HFFc6 (cell line): ENCODE results near the gene VWA1. TPM values are rescaled to one million over a fixed set of nuclear protein-coding genes. Genes with fewer than 3 reads are reported as not detected.
"Not testable (repeated sequence)": the region's sequence is repeated elsewhere in the genome, so short reads cannot be mapped to it uniquely, and the experiment has no call there.

ENCODE experiments used
- DNase-seq: peaks from one replicate; pipeline ENCODE4 v3.0.0-alpha.2; 2018
- H3K27ac Mint-ChIP-seq: 2 replicates; pipeline ENCODE4 v1.8.0; 2020; ENCODE audit warnings: mild to moderate bottlenecking, mixed read lengths
- H3K27me3 Mint-ChIP-seq: 2 replicates; pipeline ENCODE4 v1.8.0; 2021; ENCODE audit warnings: mild to moderate bottlenecking, moderate library complexity, mixed read lengths; ENCODE audit not compliant: insufficient read depth
- H3K36me3 Mint-ChIP-seq: 2 replicates; pipeline ENCODE4 v1.8.0; 2021; ENCODE audit warnings: low read depth, mixed read lengths
- H3K4me1 Mint-ChIP-seq: 2 replicates; pipeline ENCODE4 v1.8.0; 2020; ENCODE audit warnings: low read depth, mixed read lengths
- H3K4me3 Mint-ChIP-seq: 2 replicates; pipeline ENCODE4 v1.8.0; 2020; ENCODE audit warnings: mild to moderate bottlenecking, moderate library complexity, mixed read lengths
- H3K9me3 Mint-ChIP-seq: 2 replicates; pipeline ENCODE4 v1.8.0; 2020; ENCODE audit warnings: mild to moderate bottlenecking, mixed read lengths
- total RNA-seq, 6 experiments: library from RNA; stranded (reverse); fragmentation: NEBNext Ultra II Directional; extraction: Animal tissue kit (Norgen Biotek cat#: 25700); gene quantifications; 2 replicates in 1 of 6; 3 replicates in 5 of 6; pipeline ENCODE4 v1.2.3, GENCODE V29; 2021
- TF ChIP-seq, protein P1 (sequence below): fragments of 200-600 bp; sonication (generic); IDR thresholded peaks from 2 replicates; pipeline ENCODE4 v1.5.0; 2021; ENCODE audit warnings: antibody characterized with exemption, mild to moderate bottlenecking

The VWA1 gene
- total RNA-seq, 6 experiments from 2014 or later = 0.12 to 0.33 (median 0.24) TPM; not detected in 1

DNA sequence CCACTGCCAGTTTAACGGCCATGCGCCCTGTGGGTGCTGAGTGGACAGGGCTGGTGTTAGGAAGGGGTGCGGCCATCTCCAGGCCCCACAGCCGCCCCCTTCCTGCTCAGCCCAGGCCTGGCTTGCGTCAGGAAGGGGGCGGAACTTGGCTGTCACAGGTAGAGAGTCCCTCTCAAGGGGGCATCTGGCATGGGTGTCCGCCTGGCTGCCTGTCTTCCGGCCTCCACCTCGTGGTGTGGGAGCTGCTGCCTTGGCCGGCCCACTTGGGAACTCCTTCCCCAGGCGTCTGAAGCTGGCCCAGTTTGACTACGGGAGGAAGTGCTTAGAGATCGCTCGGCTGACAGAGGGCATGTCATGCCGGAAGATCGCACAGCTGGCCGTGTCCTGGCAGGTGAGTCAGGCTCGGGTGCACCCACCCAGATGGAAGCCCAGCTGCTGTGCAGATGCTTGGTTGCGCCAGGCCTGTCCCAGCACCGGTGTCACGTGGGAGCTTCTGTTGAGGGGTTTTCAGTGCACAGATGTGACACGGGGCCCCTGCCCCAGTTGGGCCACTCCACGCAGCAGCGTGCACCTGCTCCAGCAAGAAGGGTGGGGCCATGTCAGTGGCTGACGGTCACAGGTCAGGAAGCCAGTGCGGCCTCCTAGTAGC lies 27.0 kb downstream of the VWA1 start:
- Mint-ChIP-seq H3K4me1 (no peaks in the 10 kb centered on the region), H3K27me3 (0 out of 2 replicates have a peak, but pooled peaks cover 2% of the 10 kb centered on the region), H3K9me3 (peaks cover 3% of the 10 kb centered on the region; the same call in 1 of the 2 replicates), H3K4me3 (no peak overlapping the region), H3K27ac (no peak overlapping the region), H3K36me3 (peaks cover 3% of the 10 kb centered on the region; the same call in 1 of the 2 replicates)
- TF ChIP-seq, protein P1, sequence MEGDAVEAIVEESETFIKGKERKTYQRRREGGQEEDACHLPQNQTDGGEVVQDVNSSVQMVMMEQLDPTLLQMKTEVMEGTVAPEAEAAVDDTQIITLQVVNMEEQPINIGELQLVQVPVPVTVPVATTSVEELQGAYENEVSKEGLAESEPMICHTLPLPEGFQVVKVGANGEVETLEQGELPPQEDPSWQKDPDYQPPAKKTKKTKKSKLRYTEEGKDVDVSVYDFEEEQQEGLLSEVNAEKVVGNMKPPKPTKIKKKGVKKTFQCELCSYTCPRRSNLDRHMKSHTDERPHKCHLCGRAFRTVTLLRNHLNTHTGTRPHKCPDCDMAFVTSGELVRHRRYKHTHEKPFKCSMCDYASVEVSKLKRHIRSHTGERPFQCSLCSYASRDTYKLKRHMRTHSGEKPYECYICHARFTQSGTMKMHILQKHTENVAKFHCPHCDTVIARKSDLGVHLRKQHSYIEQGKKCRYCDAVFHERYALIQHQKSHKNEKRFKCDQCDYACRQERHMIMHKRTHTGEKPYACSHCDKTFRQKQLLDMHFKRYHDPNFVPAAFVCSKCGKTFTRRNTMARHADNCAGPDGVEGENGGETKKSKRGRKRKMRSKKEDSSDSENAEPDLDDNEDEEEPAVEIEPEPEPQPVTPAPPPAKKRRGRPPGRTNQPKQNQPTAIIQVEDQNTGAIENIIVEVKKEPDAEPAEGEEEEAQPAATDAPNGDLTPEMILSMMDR = no peak
- no peak for DNase-seq

DNA sequence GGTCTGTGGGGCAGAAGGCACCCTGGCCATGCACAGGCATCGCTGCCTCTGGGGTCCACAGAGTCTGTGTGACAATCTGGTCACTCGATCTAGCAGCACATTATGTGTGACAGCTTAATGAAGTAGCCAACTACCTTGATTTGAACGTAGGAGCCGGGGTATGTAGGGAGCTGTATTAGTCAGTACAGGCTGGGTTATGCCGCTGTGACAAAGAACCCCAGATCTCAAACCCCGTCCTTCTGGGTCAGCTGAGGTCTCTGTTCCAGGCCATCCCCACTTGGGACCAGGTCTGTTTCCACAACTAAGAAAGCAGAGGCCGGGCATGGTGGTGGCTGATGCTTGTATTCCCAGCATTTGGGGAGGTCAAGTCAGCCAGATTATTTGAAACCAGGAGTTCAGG lies 27.8 kb downstream of the VWA1 start:
- DNase-seq = no peak
- Mint-ChIP-seq H3K27me3 (0 out of 2 replicates have a peak, but pooled peaks cover 2% of the 10 kb centered on the region), H3K4me3 (no peak overlapping the region), H3K27ac (no peak overlapping the region), H3K9me3 (peaks cover 3% of the 10 kb centered on the region; the same call in 1 of the 2 replicates), H3K4me1 (no peaks in the 10 kb centered on the region), H3K36me3 (peaks cover 3% of the 10 kb centered on the region; the same call in 1 of the 2 replicates)
- TF ChIP-seq, protein P1 = no peak

DNA sequence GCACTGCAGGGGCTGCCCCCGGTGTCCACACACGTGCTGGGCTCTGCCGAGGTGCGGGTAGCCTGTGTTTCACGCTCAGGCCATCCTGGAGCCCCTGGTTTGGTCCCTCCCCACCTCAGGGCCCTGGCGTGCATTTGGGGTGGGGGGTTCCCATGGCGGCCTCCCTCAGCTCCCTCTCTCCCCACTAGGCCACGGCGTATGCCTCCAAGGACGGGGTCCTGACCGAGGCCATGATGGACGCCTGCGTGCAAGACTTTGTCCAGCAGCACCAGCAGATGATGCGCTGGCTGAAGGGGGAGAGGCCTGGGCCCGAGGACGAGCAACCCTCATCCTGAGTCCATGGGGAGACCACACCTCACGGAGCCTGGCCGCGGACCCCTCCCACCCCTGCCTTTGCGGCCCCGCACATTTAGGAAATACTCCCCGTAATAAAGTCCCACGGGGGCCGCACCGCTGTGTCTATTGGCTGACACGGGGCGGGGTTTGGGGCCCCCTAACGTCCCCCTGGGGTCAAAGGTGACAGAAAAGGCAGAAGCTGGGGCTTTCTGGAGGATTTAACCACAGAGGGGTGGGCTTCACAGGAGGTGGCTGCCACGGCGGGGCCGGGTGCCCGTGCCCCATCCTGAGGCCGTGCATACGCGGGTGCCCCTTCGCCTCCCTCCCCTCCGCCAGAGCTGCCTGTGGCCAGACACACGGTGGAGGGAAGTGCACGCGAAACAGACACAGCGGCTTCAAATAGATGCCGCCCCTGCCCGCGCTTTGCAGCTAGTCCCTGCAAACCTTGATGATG lies 32.9 kb downstream of the VWA1 start:
- H3K4me3 Mint-ChIP-seq, H3K27ac Mint-ChIP-seq, DNase-seq, H3K27me3 Mint-ChIP-seq, H3K36me3 Mint-ChIP-seq, H3K9me3 Mint-ChIP-seq: not testable (repeated sequence)
- peaks cover 18% of the 10 kb centered on the region for H3K4me1 Mint-ChIP-seq

- peak overlapping the region; percentile 79 for H3K27ac Mint-ChIP-seq
Measured at GRCh38 chr1:1470626-1471388, 35.3 kb downstream of the VWA1 start.

GRCh38 chr1:1471389-1472052 lies 36.0 kb downstream of the VWA1 start, which contains the start of gene ATAD3B:
Gene ATAD3B (plus strand): TSS chr1:1471765. CDS start chr1:1471885, 120 bp downstream.
- Mint-ChIP-seq H3K27ac (peak within 1 kb of the TSS; percentile 79), H3K36me3 (peaks cover 2% of the 10 kb centered on the region; the same call in 1 of the 2 replicates), H3K27me3 (no peaks in the 10 kb centered on the region), H3K9me3 (no peaks in the 10 kb centered on the region; the same call in 1 of the 2 replicates), H3K4me3 (peak within 1 kb of the TSS; percentile 93), H3K4me1 (peaks cover 18% of the 10 kb centered on the region)
- peak; percentile 86 for DNase-seq
- TF ChIP-seq, protein P1 = no peak

More at GRCh38 chr1:1470626-1471388, 35.3 kb downstream of the VWA1 start:
- Mint-ChIP-seq H3K27me3 (no peaks in the 10 kb centered on the region), H3K9me3 (peaks cover 1% of the 10 kb centered on the region; the same call in 1 of the 2 replicates), H3K4me3 (peak overlapping the region; percentile 93), H3K4me1 (peaks cover 18% of the 10 kb centered on the region), H3K36me3 (peaks cover 3% of the 10 kb centered on the region; the same call in 1 of the 2 replicates)
- no peak for DNase-seq
- TF ChIP-seq, protein P1 = no peak

GRCh38 chr1:1472053-1472876 lies 36.8 kb downstream of the VWA1 start:
- H3K36me3 Mint-ChIP-seq, H3K27me3 Mint-ChIP-seq, H3K9me3 Mint-ChIP-seq, DNase-seq: not testable (repeated sequence)
- H3K4me1 Mint-ChIP-seq = peaks cover 18% of the 10 kb centered on the region
- H3K4me3 Mint-ChIP-seq = peak overlapping the region; percentile 91
- peak overlapping the region; percentile 77 for H3K27ac Mint-ChIP-seq

GRCh38 chr1:1476011-1476410 lies 40.5 kb downstream of the VWA1 start:
- not testable (repeated sequence) for DNase-seq, H3K4me3 Mint-ChIP-seq, H3K27ac Mint-ChIP-seq, H3K9me3 Mint-ChIP-seq, H3K27me3 Mint-ChIP-seq, H3K4me1 Mint-ChIP-seq
- H3K36me3 Mint-ChIP-seq = peaks cover 10% of the 10 kb centered on the region
